Stimulated activated CD4-positive, alpha-beta T cell treated with anti-CD3 and anti-CD28 coated beads, Interleukin-1b, Interleukin-23, amount 100 ng/mL, for 48 hours (primary cell): ENCODE measurements around the gene CTDNEP1.
A peak's percentile ranks its signal among the peaks of the same experiment; 100 is the strongest.

Source experiments
- DNase-seq: peaks from one replicate; pipeline ENCODE4 v3.0.0-alpha.2; 2020

CTDNEP1 gene

DNA sequence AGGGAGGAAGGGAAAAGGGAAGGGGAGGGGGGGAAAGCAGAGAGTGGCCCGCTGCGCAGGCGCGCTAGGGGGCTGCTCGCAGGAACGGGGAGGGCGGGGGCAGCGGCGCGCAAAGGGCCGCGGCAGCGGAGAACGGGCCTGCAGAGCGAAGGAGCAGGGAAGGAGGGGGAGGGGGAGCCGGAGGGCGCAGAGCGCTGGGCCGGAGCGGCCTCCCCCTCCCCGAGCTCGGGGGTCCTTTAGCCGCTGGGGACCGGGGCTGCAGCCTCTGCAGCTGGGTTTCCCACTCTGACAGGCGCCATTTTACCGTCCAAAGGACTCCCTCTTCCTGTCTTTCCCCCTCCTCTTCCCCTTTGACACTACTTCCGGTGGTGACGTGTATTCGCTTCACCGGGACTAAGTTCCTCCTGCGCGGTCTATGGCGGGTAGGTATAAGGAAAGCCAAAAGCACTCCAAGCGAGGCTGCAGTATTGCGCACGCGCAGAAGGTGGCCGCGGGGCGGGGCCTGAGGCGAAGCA lies at the start of gene CTDNEP1:
Gene CTDNEP1 (minus strand): TSS at position 74 of the 515 bp plus-strand sequence. CDS start 438 bp downstream, outside the sequence.
- peak; percentile 99 for DNase-seq

DNA sequence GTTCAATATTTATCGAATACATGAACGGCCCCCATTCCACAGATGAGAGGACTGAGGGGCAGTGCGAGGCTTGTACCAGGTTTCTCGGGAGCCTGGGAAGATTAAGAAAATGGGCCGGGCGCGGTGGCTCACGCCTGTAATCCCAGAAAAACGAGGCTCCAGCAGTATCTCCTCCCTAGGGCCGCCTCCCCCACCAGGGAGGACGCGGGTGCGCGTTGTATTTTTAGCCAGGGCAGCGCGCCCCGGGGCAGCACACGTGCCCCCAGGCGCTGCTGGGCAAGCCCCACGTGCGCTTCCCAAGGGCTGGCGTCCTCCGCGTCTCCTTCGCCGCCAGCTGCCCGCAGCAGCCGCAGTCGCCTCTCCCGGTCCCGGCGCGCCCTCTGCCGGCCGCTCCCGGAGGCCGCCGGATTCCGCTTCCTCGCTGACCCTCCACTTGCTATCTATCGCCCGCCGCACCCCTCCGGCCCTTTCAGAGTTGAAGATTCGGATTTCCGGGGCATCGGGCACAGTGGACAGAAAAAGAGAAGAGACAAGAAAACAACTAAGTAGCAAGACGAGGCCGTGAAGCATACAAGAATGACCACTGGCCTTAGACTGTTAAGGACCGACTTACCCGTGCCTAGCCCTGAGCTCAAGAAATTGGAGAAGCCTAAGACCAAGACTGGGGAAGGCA lies 44.8 kb upstream of the CTDNEP1 start:
- peak; percentile 59 for DNase-seq

DNA sequence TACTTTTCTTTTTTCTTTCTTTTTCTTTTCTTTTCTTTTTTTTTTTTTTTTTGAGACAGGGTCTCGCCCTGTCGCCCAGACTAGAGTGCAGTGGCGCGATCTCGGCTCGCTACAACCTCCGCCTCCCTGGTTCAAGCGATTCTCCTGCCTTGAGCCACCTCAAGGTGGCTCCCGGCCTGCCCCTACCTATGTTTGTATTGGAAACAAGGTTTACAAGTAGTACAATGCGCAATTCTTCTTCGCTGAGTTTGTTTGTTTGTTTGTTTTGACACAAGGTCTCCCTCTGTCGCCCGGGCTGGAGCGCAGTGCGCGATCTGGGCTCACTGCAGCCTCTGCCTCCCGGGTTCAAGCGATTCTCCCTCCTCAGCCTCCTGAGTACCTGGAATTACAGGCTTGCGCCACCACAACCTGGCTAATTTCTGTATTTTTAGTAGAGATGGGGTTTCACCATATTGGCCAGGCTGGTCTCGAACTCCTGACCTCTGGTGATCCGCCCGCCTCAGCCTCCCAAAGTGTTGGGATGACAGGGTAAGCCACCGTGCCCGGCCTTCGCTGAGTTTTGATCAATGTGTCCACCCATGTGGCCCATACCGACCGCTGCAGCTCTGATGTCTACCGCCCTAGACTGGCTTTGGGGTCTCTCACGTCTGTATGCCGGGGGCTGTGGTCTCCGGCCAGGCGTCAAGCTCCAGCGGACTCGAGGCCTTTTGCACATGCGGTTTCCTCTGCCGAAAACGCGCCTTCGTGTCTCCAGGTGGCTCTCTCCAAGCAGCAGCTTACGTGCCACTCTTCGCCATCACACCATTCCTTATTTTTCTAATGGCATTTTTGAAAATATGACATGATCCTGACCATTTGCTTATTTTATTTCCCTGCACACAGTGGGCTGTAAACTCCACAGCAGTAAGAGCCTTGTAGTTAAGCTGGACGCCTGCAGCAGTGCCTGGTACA lies 44.0 kb upstream of the CTDNEP1 start:
- DNase-seq: no peak

DNA sequence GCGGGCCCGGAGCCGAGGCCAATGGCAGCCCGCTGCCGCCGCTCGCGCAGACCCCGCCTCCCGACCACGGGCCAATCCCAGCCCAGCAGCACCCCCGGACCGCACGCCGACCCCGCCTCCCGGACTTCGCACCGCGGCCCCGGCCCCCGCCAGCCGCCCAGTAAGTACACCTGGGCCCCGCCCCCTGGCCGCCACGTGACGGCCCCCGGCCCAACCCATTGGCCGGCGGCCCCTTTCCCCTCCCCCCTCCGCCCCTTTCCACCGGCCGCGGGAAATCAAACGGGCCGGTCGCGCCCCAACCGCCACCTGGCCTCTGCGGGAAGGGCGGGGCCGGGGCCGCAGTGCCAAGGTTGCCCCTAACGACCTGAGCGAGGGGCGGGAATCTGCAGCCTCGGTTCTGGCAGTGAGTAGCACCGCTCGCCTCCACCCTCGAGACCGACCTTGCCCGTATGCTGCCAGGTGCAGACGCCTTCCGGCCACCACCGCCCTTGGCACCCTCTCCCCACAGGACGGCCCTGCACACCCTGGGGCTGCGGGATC lies 43.1 kb upstream of the CTDNEP1 start, which contains the start of gene YBX2:
Gene YBX2 (minus strand): TSS at position 26 of the 540 bp plus-strand sequence. CDS start 139 bp downstream, outside the sequence.
- peak; percentile 86 for DNase-seq

DNA sequence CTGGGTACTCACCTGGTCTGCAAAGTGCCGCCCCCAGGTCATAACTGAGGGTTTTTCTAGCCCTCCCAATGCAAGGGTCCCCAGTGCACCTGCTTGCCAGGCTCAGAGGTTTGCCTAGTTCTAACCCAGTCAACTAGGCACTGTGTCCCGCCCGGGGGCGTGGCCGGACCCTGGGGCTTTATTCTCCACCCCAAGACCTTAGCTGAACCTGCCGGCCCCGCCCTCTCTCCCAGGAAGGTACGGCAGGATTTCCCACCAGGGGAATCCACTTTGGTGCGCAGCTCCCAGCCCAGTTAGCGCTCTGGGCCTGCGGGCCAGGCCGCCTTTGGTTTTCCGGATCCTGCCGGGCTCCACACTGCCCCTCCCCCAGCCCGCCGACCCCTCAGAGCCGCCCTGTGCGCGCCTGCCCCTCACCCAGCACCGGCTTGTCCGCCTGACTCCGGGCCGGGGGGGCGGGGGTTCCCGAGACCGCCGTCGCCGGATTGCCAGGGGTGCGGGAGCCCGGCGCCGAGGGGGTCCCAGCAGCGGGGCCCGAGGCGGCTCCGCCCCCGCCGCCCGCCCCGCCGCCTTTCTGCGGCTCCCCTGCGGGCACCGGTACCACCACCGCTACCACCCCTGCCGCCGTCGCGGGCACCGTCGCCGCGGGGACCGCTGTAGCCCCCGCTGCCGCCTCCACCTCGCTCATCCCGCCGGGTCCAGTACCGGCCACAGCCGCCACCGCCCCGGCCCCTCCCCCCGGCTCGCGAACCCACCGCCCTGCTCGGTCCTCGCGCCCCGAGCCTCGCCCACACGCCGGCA lies 42.5 kb upstream of the CTDNEP1 start:
- no peak for DNase-seq

DNA sequence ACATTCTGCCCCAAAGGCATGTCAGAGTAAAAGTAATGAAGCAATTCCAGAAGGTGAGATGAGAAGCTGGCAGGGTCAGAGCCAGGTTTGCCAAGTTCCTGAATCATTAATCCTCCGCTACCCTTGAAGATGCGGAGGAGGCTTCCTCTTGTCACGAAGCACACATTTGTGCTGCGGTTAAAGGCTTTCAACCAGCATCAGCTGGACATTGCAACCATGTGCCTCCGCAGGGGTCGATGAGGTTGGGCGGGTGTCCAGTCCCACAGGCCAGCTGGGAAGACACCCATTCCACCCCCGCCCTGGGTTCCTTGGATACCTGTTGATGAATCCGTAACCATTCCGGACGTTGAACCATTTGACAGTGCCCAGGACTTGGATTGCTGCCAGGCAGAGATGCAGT lies 41.6 kb upstream of the CTDNEP1 start:
- DNase-seq: no peak

DNA sequence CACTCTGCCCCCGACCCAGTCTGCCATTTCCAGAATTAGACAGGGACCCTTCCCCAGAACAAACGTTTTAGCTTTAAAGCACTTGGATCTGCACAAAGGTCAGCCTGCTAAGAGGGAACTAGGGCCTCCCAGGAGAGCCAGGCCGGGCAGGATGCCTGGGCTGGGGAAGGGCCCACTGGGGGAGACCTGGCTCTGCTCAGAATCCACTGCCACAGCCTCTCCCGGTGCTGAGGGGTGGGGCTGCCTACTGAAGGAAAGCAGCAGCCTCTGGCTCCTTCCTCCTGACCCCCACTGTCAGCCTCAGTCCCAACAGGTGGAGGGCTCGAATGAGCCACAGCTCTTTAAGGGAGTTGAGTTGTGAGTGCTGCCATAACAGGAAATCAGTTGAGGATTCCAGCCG lies 41.2 kb upstream of the CTDNEP1 start:
- DNase-seq: no peak

DNA sequence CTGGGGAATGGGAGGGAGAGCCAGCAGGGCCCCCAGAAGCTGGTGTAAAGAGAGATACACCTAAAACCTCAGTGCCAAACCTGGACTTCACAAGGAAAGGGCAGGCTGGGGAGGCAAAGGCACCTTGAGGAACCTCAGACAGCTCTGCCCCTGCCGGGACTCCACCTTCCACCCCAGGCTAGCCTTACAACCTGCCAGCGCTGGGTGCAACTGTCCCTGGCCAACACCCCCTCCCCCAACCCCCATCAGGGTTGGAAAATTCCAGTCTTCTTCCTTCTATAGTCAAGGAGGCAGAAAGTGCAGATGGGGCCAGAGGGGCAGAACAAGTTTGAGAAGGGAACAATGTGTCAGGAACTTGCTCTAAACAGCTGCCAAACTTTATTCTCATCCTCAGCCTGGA lies 40.7 kb upstream of the CTDNEP1 start:
- no peak for DNase-seq

DNA sequence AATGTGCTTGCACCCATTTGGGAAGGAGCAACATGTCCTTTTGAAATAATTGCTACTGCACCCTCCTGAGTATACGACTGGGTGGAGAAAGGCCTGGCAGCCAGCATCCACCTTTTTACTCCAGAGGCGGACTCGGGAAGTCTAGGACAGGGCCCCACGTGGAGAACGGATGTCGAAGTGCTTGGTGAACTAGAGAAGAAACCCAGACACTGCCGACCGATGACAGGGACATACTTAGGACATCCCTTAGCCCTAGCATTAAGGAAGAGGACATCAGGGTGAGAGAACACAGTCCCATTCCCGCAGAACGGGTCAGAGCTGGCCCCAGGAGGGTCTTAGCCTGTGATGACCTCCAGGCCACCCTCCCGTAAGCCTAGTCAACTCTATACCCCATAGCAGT lies 39.2 kb upstream of the CTDNEP1 start:
- DNase-seq: no peak

DNA sequence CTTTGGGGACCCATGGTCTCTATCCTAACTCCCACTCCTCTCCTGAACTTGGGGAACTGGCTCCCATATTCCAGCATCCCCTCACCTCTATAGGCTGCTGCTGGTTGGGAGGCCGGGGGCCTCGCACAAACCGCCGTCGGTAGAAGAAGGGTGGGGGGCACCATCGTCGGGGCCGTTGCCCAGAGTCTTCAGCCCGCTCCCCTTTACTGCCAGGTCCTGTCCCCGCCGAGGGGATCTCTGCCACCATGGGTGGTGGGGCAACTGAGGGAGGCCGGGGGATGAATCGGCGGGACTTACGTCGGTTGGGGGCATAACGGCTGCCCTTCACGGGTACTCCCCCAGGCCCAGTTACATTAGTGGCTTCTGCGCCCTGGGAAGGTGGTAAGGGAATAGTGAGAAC lies 38.6 kb upstream of the CTDNEP1 start:
- DNase-seq: no peak

DNA sequence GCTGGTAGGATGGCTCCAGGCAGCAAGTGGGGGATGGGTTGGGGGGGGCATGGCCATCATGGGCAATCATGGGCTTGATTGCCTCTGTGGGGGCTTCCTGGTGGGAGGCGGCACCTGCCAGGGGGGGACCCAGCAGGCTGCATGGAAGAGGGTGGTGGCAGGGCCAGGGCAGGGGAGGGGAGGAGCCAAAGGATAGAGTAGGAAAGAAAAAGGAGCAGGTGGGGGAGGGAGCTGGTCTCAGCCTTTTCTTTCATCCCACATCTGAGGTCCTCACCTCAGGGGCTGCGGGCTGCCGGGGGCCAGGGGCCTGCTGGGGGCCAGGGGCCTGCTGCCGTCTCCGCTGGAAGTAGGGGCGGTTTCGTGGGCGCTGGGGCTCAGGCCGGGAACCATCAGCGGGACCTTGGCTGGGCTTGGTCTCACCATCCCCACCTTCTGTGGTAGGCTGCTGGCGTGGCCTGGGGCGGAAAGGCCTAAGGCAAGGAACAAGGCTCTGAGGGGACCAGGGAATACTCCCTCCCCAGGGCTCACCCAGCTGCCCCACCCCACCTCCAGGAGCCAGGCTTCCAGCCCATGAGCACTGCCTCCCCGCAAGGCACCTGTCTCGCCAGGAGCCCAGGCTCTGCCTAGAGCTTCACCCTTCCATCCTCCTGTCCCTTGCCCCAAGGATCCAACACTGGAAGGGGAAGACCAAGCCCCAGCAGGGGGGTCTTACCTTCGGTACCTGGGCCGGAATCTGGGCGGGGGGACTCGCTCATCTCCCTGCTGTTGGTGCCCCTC lies 37.9 kb upstream of the CTDNEP1 start:
- no peak for DNase-seq

DNA sequence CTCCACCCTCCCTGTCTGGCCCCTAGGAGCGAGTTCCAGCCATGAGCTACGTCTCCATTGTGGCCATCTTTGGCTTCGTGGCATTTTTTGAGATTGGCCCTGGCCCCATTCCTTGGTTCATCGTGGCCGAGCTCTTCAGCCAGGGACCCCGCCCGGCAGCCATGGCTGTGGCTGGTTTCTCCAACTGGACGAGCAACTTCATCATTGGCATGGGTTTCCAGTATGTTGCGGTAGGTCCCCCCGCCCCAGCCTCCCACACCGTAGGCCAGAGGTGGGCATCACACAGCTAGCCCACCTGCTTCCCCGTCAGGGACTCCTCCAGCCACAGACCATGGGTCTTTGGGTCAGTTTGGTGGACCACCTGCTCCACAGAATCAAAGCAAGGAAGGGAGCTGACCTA lies 34.1 kb upstream of the CTDNEP1 start:
- no peak for DNase-seq

DNA sequence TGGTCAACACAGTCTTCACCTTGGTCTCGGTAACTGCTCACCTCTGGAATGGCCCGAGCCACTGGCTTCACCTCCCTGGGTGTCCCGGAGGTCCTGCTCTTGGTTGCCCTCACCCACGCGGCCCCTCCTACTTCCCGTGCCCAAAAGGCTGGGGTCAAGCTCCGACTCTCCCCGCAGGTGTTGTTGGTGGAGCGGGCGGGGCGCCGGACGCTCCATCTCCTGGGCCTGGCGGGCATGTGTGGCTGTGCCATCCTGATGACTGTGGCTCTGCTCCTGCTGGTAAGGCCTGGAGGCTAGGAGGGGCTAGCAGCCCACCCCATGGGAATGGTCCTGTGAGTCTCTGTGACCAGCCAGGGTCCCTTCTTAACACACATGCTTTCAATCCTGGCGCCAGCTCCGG lies 33.4 kb upstream of the CTDNEP1 start:
- DNase-seq: no peak

DNA sequence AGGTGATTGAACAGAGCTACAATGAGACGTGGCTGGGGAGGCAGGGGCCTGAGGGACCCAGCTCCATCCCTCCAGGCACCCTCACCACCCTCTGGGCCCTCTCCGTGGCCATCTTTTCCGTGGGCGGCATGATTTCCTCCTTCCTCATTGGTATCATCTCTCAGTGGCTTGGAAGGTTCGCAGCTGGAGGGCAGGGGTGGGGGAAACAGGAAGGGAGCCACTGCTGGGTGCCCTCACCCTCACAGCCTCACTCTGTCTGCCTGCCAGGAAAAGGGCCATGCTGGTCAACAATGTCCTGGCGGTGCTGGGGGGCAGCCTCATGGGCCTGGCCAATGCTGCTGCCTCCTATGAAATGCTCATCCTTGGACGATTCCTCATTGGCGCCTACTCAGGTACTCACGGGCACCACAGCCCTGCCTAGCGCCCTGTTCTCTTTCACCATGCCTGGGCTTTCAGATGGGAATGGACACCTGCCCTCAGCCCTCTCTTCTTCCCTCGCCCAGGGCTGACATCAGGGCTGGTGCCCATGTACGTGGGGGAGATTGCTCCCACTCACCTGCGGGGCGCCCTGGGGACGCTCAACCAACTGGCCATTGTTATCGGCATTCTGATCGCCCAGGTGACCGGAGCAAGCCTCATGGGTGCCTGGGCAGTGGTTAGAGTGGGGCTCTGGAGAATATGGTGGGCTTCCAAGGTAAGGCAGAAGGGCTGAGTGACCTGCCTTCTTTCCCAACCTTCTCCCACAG lies 32.1 kb upstream of the CTDNEP1 start:
- DNase-seq: no peak

DNA sequence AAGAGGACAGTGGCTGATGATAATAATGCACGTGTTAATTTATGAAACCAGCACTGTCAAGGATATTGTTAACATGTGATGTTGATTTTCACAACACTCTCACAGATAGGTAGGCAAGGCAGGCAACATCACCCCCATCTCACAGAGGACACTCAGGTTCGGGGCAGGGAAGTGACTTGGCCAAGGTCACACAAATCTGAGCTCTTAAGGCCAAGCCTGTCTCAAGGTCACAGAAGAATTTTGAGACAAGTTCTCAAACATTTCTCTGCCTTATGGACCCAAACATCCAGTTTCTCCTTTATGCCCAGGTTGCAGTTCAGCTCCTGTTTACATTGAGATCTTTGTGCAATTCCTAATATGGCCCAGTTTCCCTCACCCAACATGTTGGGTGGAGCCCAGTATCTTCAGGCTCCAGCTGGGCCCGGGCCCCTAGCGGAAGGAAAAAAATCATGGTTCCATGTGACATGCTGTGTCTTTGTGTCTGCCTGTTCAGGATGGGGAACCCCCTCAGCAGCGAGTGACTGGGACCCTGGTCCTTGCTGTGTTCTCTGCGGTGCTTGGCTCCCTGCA lies 31.3 kb upstream of the CTDNEP1 start:
- no peak for DNase-seq

DNA sequence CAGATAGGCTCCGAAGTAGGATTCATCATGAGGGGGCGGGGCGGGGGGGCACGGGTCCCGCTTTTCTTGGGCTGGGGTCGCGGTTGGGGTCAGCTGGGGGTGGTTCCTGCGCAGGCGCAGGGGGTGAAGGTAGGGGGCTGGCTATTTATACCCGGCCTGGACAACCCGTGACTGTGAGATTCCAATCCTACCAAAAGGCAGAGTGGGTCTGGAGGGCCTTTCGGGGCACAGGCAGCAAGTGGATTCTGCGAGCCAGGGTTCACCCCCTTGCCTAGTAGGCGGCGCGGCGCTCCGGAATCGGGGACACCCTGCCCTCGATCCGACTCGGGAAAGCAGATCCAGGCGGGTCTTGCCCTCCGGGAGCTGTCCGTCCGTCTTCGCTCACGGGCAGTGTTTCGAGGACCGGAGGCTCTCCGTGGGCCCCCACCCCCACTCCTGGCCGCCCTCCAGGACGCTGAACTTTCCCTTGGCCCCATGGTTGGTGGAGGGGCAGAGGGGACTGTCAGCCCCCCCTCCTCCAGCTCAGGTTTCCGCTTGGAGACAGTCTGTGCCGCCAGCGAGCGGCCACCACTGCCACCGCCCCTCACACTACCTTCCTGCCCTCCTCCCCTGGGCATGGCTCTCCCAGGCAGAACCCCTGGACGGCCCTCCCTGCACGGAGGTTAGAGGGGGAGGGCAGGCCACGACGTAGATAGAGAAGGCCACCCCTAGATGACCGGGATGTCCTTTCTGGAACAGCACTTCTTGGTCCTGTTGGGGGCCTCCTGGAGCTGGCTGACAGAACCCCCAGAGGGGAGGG lies 30.6 kb upstream of the CTDNEP1 start:
- no peak for DNase-seq

DNA sequence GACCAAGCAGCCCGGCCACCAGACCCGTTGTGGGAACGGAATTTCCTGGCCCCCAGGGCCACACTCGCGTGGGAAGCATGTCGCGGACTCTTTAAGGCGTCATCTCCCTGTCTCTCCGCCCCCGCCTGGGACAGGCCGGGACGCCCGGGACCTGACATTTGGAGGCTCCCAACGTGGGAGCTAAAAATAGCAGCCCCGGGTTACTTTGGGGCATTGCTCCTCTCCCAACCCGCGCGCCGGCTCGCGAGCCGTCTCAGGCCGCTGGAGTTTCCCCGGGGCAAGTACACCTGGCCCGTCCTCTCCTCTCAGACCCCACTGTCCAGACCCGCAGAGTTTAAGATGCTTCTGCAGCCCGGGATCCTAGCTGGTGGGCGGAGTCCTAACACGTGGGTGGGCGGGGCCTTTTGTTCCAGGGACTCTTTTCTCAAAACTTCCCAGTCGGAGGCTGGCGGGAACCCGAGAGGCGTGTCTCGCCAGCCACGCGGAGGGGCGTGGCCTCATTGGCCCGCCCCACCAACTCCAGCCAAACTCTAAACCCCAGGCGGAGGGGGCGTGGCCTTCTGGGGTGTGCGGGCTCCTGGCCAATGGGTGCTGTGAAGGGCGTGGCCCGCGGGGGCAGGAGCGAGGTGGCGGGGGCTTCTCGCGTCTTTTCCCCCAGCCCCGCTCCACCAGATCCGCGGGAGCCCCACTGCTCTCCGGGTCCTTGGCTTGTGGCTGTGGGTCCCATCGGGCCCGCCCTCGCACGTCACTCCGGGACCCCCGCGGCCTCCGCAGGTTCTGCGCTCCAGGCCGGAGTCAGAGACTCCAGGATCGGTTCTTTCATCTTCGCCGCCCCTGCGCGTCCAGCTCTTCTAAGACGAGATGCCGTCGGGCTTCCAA lies 29.8 kb upstream of the CTDNEP1 start, which contains the start of gene SLC2A4:
Gene SLC2A4 (plus strand): TSS at position 645 of the 879 bp plus-strand sequence. CDS start 217 bp downstream, at position 862.
- peak; percentile 92 for DNase-seq

DNA sequence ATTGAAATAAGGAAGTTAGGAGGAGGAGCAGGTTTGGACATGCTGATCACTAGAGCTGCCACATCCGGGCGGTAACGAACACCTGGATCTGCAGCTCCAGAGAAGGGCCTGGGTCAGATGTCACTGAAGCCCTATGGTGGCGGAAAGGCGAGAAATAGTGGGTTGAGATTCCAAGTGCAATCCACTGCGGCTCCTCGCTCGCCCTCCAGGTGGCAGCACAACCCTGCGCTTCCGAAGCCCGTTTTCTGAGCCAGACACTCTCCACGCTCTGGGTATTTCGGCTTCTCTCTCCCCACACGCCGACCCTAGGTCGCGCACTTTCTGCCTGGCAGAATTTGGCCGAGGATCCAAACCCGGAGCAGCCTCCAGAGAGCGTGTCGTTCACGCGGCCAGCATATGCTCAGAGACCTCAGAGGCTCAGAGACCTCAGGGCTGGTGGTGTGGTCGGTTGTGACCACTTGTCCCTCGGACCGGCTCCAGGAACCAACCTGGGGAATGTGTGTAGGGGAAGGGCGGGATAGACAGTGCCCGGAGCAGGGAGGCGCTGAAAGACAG lies 29.1 kb upstream of the CTDNEP1 start:
- DNase-seq: peak; percentile 87
